ENCODE measurements around the gene GSTA3.

GRCh38 chr6:52927451-52927850 is 18.0 kb upstream of the GSTA3 start:
- TF ChIP-seq, protein P1, sequence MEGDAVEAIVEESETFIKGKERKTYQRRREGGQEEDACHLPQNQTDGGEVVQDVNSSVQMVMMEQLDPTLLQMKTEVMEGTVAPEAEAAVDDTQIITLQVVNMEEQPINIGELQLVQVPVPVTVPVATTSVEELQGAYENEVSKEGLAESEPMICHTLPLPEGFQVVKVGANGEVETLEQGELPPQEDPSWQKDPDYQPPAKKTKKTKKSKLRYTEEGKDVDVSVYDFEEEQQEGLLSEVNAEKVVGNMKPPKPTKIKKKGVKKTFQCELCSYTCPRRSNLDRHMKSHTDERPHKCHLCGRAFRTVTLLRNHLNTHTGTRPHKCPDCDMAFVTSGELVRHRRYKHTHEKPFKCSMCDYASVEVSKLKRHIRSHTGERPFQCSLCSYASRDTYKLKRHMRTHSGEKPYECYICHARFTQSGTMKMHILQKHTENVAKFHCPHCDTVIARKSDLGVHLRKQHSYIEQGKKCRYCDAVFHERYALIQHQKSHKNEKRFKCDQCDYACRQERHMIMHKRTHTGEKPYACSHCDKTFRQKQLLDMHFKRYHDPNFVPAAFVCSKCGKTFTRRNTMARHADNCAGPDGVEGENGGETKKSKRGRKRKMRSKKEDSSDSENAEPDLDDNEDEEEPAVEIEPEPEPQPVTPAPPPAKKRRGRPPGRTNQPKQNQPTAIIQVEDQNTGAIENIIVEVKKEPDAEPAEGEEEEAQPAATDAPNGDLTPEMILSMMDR (conservative IDR thresholded peaks at IDR 0.05 in 1 of 2, IDR thresholded peaks at IDR 0.05 in 1 of 2; ENCODE audit: low read depth in 1 of 2, low read length in 2 of 2): no peak
- no peak for TF ChIP-seq EZH2 (IDR thresholded peaks at IDR 0.05; ENCODE audit: low read length, missing control alignments)
